GM18861 (cell line): ENCODE measurements around the gene PRKCA.
"Not testable (repeated sequence)": the region's sequence is repeated elsewhere in the genome, so short reads cannot be mapped to it uniquely, and the experiment has no call there.

Experiments
- ATAC-seq: cut with Tn5 transposase; IDR thresholded peaks from one replicate; pipeline ENCODE4 v1.9.1; 2021; ENCODE audit not compliant: unreplicated experiment

The PRKCA gene

DNA sequence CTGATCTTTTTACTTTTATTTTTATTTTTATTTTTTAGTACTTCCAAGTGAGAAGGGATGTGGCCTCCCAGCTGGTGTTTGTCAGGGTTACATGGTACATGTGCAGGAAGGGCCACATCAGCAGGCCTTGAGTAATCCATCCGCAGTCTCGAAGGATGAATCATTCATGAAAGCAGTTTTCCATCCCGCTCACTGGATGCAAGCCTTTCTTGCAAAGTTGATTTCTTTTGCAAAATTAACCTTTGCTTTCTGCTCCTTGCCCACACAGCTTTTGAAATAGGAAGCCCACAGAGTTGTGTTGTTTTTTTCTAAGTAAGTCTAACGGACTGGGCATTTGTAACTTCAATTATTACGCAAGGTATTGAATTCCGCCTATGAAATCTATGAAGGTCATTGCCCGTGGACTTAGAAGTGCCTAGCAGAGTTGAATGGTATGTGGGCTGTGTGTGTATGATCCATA is 157.4 kb downstream of the PRKCA start:
- ATAC-seq, result no peak

DNA sequence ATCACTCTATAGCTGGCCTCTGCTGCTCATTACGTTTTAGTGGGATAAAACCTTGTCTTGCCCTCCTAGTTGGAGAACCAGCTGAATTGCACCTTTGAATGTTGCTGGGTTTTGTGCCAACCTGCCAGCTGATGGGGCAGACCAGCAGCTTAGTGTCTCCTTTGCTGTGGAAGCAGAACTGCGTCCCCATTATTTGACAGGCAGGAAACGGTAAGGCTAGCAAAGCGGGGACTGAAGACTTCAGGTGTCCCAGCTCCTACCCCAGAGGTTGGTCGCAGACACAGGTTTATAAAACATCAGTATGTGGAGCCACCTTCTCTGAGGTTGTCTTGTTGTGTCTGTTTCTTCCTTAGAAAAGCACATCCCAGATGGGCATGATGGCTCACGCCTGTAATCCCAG is 158.1 kb downstream of the PRKCA start:
- no peak for ATAC-seq

DNA sequence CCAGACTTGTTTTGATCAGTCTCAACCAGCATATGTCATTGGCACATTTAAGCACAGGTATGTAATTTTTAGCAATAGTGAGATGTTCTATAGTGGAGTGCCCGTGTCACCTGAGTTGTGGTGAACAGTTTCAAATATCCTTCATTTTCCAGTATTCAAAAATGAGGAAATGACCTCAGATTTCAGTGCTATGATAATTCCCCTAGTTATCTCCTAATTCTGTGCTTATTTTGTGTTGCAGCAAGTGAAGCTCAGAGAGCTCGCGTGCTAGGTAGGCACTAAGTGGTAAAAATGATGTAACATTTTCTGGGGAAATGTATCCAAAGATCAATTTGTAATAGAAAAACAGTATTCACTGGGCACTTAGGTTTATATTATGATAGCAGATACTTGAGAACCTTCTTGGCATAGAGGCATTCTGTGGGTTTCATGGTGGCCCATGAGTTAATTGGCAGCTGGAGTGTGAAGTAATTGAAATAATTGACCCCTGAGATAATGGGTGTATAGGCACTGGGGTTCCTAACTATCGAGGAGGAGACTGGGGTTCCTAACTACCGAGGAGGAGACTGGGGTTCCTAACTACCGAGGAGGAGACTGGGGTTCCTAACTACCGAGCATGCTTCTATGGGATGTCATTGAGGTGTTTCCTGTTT is 159.1 kb downstream of the PRKCA start:
- ATAC-seq, result no peak

DNA sequence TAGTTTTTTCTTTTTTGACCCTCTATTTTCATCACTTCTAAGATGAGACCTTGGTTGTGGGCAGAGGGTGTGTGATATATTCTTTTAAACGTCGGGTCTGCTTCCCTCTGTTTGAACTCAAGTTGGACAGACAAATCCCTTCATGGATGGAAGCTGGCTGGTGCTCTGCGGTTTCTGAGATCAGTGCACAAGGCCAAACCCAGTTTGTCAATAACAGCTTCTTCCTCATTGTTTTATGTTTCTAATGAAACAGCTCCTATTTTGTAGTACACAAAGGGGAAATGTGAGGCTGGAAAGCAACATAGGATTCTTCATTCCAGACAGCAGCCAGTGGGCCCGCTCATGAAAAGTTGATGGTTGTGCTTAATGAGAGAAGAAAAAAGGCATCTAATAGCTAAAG is 159.6 kb downstream of the PRKCA start:
- ATAC-seq, result no peak

DNA sequence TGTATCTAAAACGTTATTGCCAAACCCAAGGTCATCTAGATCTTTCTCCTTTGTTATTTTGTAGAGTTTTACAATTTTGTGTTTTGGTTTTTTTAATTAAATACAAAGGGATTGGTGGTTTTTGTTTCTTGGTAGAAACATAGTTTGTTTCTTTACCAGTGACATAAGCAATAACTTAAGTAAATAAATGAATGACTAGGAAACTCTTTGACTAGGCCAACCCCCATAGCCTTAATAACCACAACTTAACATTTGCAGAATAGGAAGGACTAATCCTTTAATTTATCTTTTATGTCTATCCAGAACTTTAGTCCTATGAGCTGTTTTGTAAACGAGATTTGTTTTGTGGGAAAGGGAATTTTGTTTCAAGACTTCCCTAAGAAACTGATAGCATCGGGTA is 162.5 kb downstream of the PRKCA start:
- no peak for ATAC-seq

DNA sequence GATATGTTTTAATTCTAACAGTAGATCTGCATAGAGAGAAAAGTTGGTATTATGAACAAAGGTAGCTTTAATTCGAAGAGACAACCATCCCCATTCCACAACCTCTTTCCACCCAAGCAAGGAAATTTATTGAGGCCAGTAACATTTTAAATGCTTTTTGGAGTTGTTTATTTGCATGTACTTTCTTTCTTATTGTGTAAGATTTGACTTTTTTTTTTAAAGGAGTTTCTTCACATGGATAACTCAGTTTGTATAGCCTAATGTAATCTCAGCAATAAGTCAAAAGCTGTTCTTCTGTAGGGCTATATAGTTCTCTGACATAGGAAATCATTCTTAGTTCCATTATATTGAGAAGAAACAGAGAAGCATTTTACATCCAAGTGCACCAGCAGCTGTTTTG is 163.3 kb downstream of the PRKCA start:
- no peak for ATAC-seq

DNA sequence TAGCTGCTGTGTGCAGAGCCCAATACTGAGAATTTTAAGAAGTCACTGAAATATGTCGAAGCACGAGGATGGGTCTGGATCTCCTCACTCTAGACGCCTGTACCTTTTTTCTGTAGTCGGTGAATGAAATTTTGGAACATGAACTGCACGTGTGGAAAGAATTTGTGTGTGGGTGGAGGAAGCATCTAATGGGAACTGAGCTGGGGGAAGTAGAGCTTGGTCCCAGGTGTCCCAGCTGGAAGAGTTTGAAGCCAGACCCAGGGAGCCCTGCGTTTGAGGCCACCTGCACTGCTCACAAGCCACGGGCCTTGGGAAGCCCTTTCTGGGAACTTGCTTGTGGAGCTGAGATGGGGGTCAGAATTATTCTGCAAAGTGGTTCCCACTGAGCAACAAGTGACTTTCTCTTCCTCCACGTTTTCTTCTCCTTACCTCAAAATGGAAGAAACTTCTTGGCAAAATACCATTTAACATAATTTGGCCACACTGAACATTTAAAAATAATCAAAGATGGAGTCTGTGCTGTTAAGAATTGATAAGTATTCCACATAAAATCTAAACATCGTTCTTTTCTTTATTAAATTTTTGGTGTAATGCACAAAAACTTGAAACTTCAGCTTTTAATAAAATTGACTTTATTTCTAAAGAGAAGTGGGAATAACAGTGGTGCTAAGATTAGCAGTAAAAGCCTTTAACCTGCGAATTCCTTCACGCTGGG is 163.8 kb downstream of the PRKCA start:
- ATAC-seq, result no peak

DNA sequence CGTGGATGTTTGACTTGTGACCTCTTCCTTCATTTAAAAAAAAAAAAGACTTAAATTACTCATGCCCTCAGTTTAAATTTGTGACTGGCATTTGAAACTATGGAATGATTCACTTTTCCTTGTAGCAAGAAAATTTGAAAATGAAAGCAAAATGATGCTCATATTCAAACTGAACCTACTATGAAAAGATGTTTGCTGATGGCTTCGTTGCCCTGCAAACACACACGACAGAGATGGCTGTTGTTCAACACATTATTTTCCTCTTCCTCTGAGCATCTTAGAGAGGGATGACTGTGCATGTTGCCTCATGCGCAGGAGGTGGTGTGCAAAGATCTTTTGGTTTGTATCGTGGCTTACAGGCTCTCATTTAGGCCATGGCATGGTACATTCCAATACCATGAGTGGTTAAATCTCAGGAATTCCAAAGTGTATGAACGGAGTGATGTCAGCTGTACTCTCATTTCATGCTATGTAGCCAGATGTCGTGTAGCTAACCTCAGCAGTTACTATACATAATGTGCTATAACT is 164.5 kb downstream of the PRKCA start:
- ATAC-seq, result no peak

DNA sequence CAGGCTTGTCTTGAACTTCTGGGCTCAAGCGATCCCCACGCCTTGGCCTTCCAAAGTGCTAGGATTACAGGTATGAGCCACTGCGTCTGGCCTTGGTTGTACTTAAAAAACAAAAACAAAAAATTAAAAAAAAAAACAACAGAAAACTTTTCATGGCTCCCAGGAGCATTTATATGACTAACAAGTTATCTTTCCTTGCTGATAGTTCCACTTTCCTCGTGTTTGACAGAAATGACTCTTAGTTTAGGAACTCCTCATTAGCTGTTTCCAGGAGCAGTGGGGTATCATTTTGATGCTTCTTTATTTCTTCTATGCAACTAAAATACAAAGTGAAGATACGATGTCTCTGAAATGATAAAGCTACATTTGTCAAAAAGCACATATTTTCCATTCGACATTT is 165.4 kb downstream of the PRKCA start:
- no peak for ATAC-seq

DNA sequence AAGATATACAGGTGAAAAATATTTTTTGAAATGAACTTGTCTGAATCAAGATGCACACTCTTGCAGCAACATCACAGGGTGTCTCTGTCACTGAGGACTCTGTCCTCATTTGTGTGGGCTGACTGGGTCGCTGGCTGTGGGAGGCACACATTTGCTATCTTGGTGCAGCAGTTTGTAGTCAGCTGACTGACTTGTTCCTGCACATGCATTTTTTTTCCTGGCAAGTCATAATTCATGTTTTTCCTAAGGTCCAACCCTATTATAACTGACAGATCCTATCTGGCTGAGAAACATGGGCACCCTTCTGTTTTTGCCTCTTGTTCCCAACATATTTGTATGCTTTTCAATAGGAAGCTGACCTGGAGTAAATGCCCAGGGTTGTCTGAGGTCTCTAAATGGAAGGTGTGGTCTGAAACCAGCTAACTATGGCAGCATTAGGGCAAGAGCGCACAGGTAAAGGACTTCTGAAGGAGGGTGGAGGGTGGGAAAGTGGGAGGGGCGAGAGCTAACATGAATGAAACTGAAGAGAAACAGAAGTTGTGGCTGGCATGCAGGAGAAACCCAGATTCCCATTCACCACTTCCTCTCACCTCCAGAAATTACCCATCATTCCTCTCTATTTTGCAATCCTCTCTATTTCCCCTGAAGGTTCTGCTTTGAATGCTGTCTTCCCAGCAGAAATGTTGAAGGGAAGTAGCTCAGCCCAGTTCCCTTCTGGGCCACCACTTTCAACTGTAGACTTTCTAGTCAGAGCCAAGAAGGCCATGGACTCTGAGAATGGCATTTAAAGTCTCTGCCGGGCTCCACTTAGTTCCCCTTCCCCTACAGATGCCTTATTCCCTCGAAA is 166.1 kb downstream of the PRKCA start:
- no peak for ATAC-seq

DNA sequence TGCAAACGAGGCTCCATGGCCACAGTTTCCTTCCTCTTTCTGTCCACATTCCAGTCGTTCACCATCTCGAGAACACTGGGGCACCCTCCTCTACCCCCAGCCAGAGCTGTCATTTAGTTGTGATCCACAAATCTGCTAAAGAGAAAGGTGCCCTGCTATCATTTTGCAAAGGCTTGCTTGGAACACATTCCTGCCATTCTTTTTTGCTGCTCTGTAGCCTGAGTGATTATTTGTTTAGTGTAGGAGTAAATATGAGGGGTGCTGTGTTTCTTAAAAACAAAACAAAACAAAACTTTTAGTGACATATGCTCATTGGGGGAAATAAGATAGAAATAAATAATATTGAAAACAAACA is 166.7 kb downstream of the PRKCA start:
- ATAC-seq, result no peak

DNA sequence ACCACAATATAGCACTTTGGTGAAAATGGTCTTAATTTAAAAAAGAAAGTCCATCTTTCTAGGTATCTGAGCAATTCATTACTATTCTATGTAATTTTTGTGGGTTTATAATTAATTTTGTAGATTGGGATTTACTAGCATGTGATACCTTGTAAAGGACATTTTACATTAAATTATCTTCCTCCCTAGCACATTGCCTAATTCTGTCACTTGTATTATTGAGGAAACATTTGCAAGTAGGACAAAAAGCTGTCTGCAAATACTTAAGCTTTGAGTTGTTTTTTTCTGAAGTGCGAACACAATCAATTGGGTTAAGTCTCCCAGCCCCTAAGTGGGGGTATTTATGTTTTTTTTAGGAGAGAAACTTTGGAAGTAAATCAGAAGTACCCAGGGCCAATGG is 167.0 kb downstream of the PRKCA start:
- no peak for ATAC-seq

DNA sequence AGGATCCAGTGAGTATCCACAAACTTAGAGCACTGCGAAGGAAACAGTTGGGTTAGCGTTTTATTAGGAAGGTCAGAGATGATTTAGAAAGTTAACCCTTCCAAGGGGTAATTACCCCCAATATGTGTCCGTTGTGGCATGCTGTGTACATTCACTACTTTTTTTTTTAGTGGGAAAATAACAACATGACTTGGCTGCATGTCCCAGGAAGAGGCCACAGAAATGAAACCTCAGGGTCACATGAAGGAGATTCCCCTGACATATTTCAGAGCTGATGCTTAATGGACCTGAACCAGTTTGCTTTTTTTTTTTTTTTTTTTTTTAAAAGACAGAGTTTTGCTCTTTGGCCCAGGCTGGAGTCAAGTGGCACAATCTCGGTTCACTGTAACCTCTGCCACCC is 167.5 kb downstream of the PRKCA start:
- peak; percentile 41 for ATAC-seq

DNA sequence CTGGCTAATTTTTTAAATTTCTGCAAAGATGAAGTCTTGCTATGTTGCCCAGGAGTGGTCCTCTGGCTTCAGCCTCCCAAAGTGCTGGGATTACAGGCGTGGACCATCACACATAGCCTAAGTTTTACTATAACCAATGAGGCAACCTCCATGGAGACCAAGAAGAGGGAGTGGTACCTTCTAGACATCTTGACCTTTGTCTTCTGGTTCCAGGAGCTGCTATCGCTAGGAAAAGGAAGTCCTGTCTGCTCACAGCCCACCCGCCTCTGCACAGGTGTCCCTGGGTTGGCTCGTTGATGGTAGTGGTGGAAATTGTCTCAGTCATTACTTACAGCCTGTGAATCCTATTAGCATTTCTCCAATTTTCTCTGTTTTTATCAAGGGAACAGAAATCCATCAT is 169.7 kb downstream of the PRKCA start:
- no peak for ATAC-seq

DNA sequence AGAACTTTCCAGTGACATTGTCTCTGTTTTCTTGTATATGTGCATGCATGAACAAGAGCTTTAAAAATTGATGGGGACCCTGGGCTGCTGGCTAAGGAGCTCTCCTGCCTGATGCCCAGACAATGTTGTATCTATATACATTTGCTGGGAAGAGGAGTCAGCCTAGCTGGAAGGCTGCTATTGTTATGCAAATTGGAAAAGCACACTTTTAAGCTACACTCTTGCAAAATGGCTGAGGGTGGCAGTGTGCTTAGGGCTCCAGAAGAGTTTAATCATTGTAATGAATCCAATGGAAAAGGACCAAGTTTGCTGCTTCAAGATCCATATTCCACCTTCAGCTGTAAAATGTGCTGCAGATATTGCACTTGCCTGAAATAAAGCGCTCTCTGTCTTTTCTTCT is 171.8 kb downstream of the PRKCA start:
- ATAC-seq, result no peak

DNA sequence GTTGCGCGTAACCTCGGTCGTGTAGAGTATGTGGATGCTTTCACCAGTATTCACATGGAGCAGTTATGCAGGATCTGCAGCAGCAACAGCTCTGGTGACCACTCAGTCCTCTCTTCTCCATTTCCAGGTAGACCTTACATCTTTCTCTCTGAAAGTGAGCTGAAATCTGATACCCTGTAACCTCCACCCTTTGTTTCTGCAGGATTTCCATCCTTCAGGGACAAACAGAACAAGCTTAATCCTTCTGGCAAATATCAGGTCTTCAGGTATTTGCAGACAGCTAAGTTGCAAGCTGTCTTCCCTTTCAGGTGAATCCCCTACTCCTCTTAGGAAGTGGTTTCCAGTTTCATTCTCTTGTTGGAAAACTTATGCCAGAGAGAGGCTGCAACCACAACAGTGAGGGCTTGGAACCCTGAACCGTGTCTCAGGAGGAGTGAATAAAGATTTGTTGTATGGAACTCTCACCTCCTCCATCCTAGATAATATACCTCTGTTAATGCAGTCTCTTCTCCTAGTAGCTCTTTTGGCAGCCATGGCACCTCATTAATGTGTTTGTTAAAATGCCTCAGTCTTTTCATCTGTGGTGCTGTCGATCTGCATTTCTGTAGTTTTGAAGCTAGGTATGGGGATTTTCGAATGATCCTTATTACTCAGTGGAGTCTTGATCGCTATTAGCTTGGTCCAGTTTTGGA is 172.5 kb downstream of the PRKCA start:
- ATAC-seq, result no peak

DNA sequence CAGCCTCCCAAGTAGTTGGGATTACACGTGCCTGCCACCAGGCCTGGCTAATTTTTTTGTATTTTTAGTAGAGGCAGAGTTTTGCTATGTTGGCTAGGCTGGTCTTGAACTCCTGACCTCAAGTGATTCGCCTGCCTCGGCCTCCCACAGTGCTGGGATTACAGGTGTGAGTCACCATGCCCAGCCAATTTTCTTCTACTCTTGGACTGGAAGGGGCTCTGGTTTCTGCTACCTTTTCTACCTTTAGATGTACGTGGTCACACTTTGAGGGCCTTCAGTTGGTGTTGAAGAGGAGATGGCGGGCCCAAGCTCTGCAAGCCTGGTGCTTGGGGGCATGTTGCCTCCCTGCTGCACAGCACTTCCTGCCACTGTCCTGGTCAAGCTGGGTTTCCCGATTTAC is 173.6 kb downstream of the PRKCA start:
- ATAC-seq, result no peak

DNA sequence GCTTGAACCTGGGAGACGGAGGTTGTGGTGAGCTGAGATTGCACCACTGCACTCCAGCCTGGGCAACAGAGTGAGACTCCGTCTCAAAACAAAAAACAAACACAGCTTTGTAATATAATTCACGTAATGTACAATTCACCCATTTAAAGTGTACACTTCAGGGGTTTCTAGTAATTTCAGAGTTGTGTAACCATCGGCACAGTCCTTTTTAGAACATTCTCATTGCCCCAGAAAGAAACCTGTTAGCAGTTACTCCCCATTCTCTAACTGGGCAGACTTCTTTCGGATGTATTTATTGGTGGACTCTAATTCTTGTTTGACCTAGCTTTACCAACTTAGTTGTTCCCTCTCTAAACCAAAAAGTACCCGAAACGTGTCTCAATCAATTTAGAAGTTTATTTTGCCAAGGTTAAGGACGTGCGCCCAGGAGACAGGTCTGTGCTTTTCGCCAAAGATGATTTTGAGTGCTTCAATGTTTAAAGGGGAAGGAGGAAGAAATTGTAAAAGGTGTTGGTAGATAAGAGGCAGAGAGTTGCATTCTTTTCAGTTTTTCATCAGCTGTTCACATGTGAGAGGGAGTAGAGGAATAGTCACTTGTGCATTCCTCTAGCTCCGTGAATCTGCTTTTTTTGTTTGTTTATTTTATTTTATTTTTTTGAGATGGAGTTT is 175.3 kb downstream of the PRKCA start:
- no peak for ATAC-seq

DNA sequence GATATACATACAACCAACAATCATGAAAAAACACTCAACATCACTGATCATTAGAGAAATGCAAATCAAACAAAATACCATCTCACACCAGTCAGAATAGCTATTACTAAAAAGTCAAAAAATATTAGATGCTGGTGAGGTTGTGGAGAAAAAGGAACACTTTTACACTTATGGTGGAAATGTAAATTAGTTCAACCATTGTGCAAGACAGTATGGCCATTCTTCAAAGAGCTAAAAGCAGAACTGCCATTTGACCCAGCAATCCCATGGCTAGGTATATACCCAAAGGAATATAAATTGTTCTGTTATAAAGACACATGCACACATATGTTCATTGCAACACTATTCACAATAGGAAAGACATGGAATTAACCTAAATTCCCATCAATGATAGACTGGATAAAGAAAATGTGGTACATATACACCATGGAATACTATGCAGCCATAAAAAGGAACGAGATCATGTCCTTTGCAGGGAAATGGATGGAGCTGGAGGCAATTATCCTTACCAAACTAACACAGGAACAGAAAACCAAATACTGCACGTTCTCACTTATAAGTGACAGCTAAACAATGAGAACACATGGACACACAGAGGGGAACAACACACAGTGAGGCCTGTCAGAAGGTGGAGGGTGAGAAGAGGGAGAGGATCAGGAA is 176.9 kb downstream of the PRKCA start:
- not testable (repeated sequence) for ATAC-seq

DNA sequence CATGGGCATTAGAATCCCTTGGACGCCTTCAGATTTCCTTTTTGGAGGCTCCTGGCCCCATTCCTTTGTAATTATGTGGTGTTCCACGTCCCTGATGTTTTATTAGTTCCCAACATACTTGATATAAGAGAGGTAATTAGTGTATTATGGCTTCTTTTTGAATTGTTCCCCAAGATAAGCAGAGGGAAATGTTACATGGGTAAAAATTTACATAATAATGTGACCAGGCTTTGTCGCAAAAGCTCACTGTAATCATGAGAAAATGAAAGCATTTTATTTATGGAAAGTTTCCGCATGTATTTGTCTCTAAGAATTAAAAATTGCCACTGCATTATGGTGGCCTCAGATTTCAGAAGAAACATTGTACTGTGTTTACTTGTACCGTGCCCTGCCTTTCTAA is 177.8 kb downstream of the PRKCA start:
- ATAC-seq, result no peak
